Measurements from ENCODE around the gene DENND1A.
"Not testable (repeated sequence)": the region's sequence is repeated elsewhere in the genome, so short reads cannot be mapped to it uniquely, and the experiment has no call there.

The DENND1A gene

GRCh38 chr9:123761905-123762605 is 167.9 kb downstream of the DENND1A start:
- DNase-seq, result no peak

- no peak for DNase-seq
Measured at GRCh38 chr9:123757960-123758359, 172.0 kb downstream of the DENND1A start.

GRCh38 chr9:123757547-123757946 is 172.4 kb downstream of the DENND1A start:
- DNase-seq, result no peak

- no peak for DNase-seq
Measured at GRCh38 chr9:123756484-123757106, 173.3 kb downstream of the DENND1A start.

- no peak for DNase-seq
Measured at GRCh38 chr9:123753669-123754258, 176.2 kb downstream of the DENND1A start.

GRCh38 chr9:123753016-123753415 is 176.9 kb downstream of the DENND1A start:
- no peak for DNase-seq

- DNase-seq, result no peak
Measured at GRCh38 chr9:123749580-123750202, 180.2 kb downstream of the DENND1A start.

- no peak for DNase-seq
Measured at GRCh38 chr9:123746765-123747164, 183.2 kb downstream of the DENND1A start.

- DNase-seq, result no peak
Measured at GRCh38 chr9:123745933-123746332, 184.0 kb downstream of the DENND1A start.

GRCh38 chr9:123745451-123745850 is 184.5 kb downstream of the DENND1A start:
- DNase-seq, result no peak

GRCh38 chr9:123743737-123744136 is 186.2 kb downstream of the DENND1A start:
- no peak for DNase-seq

GRCh38 chr9:123742009-123742767 is 187.7 kb downstream of the DENND1A start:
- no peak for DNase-seq

GRCh38 chr9:123741214-123741613 is 188.7 kb downstream of the DENND1A start:
- no peak for DNase-seq

GRCh38 chr9:123739902-123740301 is 190.0 kb downstream of the DENND1A start:
- DNase-seq, result no peak

GRCh38 chr9:123739387-123739786 is 190.5 kb downstream of the DENND1A start:
- no peak for DNase-seq

- DNase-seq, result no peak
Measured at GRCh38 chr9:123738648-123739047, 191.3 kb downstream of the DENND1A start.

GRCh38 chr9:123735376-123735775 is 194.6 kb downstream of the DENND1A start:
- no peak for DNase-seq

GRCh38 chr9:123728571-123728970 is 201.4 kb downstream of the DENND1A start:
- not testable (repeated sequence) for DNase-seq

GRCh38 chr9:123727332-123727731 is 202.6 kb downstream of the DENND1A start:
- no peak for DNase-seq

GRCh38 chr9:123725389-123725788 is 204.5 kb downstream of the DENND1A start:
- no peak for DNase-seq

GRCh38 chr9:123724211-123724796 is 205.6 kb downstream of the DENND1A start:
- DNase-seq, result no peak

GRCh38 chr9:123723135-123723875 is 206.6 kb downstream of the DENND1A start:
- DNase-seq, result no peak

Data from activated CD4-positive, alpha-beta T cell treated with anti-CD3 and anti-CD28 coated beads for 4 hours (primary cell).